Prostate gland (tissue), 2 donors: ENCODE measurements around the gene PDGFA.

Experiments
- CTCF ChIP-seq, 4 experiments: fragments of 200-600 bp in 2 of 4; fragments of 450-650 bp in 2 of 4; sonication (generic) in 2 of 4; IDR thresholded peaks; 1 replicate in 3 of 4; 2 replicates in 1 of 4; pipeline ENCODE4 v1.5.1; 2016 to 2019; ENCODE audit warnings: antibody characterized with exemption in 4 of 4, mild to moderate bottlenecking in 2 of 4, moderate library complexity in 2 of 4
- POLR2A ChIP-seq: fragments of 450-650 bp; IDR thresholded peaks from one replicate; pipeline ENCODE4 v1.6.1; 2016; ENCODE audit warnings: antibody characterized with exemption, mild to moderate bottlenecking
- POLR2AphosphoS5 ChIP-seq: sonication (generic); formaldehyde crosslinking; IDR thresholded peaks from one replicate; pipeline ENCODE4 v1.6.1; 2017; ENCODE audit warnings: antibody characterized with exemption

- TF ChIP-seq POLR2A (no peak), POLR2AphosphoS5 (no peak), CTCF (IDR thresholded peaks at IDR 0.05) (no peak)
Observed at GRCh38 chr7:467856-468545, 51.6 kb downstream of the PDGFA start.
